ENCODE data around the gene SLBP. TPM values are rescaled to one million over a fixed set of nuclear protein-coding genes. Genes with fewer than 3 reads are reported as not detected.

Gene SLBP
- total RNA-seq, 4 donors from 2014 or later = 17.0 to 25.6 (median 21.0) TPM

DNA sequence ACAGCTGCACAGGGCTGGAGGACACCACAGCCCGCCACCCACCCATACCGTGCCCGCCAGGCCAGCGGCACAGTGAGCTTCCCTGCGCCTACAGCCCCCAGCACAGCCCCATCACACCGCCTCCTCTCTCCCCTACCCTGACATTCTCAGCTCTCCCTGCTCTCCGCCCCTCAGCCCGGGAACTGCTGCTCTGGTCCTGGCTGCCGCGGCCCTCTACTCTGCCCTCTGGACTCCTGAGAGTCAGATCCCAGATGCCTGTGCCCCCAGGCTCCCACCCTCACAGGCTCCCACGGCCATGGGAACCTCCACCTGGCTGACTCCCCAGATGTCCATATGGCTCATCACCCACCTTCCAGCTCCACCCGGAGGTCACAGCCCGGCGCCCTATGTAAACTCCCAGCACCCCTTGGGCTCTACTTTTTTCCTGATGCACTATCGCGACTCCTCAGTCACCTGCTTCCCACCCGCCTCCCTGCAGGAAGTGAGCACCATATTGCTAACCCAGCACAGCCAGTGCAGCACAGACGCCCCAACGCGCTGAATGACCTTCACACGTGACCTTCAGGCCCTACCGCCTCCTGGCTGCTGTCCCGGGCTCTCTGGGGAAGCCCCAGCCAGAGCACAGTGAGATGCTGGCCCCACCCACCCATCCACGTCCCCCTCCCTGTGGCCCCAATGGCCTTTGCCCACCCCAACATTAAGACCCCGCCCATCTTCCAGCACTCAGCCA, 51.0 kb downstream of the SLBP start:
- intact Hi-C loops (cut with DNase I; ENCODE audit: low total_unique reads) = no loop called here
- TF ChIP-seq POLR2A (IDR thresholded peaks at IDR 0.05) = no peak
- TF ChIP-seq, protein P1, sequence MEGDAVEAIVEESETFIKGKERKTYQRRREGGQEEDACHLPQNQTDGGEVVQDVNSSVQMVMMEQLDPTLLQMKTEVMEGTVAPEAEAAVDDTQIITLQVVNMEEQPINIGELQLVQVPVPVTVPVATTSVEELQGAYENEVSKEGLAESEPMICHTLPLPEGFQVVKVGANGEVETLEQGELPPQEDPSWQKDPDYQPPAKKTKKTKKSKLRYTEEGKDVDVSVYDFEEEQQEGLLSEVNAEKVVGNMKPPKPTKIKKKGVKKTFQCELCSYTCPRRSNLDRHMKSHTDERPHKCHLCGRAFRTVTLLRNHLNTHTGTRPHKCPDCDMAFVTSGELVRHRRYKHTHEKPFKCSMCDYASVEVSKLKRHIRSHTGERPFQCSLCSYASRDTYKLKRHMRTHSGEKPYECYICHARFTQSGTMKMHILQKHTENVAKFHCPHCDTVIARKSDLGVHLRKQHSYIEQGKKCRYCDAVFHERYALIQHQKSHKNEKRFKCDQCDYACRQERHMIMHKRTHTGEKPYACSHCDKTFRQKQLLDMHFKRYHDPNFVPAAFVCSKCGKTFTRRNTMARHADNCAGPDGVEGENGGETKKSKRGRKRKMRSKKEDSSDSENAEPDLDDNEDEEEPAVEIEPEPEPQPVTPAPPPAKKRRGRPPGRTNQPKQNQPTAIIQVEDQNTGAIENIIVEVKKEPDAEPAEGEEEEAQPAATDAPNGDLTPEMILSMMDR (IDR thresholded peaks at IDR 0.05 in 4 of 5, conservative IDR thresholded peaks at IDR 0.05 in 1 of 5) = no peak
- Histone ChIP-seq H3K27ac (no peak overlapping the region), H3K27me3 (no peaks in the 10 kb centered on the region), H3K9me3 (no peaks in the 10 kb centered on the region), H3K36me3 (no peaks in the 10 kb centered on the region), H3K4me1 (no peaks in the 10 kb centered on the region), H3K4me3 (no peak overlapping the region)
- DNase-seq = no peak
- in situ Hi-C loops (cut with MboI; ENCODE audit: low sequenced_read_pairs in 4 of 4) = no loop called here
- ATAC-seq = no peak

DNA sequence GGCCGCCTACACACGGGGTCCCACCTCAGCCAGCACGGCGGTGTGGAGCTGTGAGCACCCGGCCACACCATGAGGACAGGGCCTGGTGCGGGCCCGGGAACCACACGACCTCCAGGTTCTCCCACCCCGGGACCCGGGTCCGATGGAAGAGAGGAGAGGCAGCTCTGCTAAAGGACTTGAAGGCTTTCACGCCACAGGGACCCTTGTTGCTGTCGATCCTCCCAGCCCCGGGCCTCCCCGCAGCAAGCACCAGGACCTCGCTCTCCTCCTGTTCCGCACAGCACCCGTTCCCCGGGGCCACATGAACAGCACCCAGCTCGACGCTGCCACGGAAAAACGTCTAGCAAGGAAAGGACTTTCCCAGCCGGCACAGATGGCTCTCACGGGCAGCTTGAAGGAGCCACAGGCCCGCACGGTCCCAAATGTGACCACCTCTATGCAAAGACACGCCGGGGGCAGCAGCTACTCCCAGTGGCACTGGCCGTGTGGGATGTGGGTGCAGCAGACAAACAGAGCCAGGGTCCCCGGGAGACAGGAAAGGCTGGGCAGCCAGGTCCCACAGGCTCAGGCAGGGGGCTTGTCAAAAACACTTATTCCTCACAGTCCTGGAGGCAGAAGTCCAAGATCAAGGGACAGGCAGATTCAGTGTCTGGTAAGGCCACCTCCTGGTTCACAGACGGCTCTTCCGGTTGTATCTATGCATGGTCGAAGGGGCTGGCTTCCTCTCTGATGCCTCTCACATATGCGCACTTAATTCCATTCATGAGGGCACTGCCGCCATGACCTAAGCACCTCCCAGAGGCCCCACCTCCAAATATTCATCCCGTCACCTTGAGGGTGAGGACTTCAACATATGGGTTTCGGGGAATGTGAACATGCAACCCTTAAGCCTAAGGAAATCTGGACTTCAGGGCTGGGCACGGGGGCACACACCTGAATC, 52.7 kb downstream of the SLBP start:
- H3K4me3 ChIP-seq = no peak overlapping the region
- no peak overlapping the region for H3K27ac ChIP-seq
- in situ Hi-C loops (cut with MboI; ENCODE audit: low sequenced_read_pairs in 4 of 4) (no loop called here), intact Hi-C loops (cut with DNase I; ENCODE audit: low total_unique reads) (no loop called here)
- no peak for ATAC-seq
- no peak for DNase-seq
- no peaks in the 10 kb centered on the region for H3K27me3 ChIP-seq
- no peaks in the 10 kb centered on the region for H3K9me3 ChIP-seq
- no peaks in the 10 kb centered on the region for H3K4me1 ChIP-seq
- H3K36me3 ChIP-seq = no peaks in the 10 kb centered on the region
- TF ChIP-seq, protein P1 (IDR thresholded peaks at IDR 0.05 in 4 of 5, conservative IDR thresholded peaks at IDR 0.05 in 1 of 5) = no peak
- no peak for TF ChIP-seq POLR2A (IDR thresholded peaks at IDR 0.05)

DNA sequence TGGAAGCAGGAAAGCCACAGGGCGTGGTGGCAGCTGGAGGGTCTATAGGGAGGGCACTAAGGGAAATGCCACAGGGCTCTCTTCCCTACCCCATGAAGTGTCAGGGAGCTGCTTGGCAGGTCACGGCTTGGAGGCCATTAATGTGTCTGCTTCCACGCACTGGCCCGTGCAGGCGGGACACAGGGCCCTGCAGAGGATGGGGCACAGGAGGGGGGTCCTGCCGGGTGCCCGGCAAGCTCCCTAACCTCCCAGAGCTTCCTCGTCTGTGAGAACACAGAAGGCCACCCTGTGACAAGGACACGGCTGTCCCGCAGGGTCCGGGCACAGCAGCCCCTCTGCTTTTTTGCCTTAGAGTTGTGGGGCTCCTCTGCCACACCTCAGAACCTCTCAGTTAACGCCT, 53.5 kb downstream of the SLBP start:
- Histone ChIP-seq H3K27ac (no peak overlapping the region), H3K27me3 (no peaks in the 10 kb centered on the region), H3K4me3 (no peak overlapping the region), H3K36me3 (no peaks in the 10 kb centered on the region), H3K4me1 (no peaks in the 10 kb centered on the region), H3K9me3 (no peaks in the 10 kb centered on the region)
- no peak for TF ChIP-seq POLR2A (IDR thresholded peaks at IDR 0.05)
- TF ChIP-seq, protein P1 (IDR thresholded peaks at IDR 0.05 in 4 of 5, conservative IDR thresholded peaks at IDR 0.05 in 1 of 5) = no peak
- intact Hi-C loops (cut with DNase I; ENCODE audit: low total_unique reads) = no loop called here
- in situ Hi-C loops (cut with MboI; ENCODE audit: low sequenced_read_pairs in 4 of 4) = no loop called here
- ATAC-seq (no peak), DNase-seq (no peak)

DNA sequence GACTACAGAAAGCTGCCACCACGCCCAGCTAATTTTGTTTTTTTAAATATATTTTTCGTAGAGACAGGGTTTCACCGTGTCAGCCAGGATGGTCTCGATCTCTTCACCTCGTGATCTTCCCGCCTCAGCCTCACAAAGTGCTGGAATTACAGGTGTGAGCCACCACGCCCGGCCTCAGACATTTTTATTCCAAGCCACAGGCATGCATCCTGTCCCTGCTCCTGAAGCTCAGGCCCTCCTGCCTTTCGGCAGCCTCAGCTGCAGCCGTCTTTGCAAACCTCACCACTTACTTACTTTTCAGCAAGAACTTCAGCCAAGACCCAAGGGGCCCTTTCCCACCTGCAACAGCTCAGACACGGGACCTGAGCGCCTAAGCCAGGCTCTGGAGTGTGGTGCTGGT, 54.0 kb downstream of the SLBP start:
- Histone ChIP-seq H3K27me3 (no peaks in the 10 kb centered on the region), H3K4me3 (no peak overlapping the region), H3K27ac (no peak overlapping the region), H3K4me1 (no peaks in the 10 kb centered on the region), H3K9me3 (no peaks in the 10 kb centered on the region), H3K36me3 (no peaks in the 10 kb centered on the region)
- TF ChIP-seq POLR2A (IDR thresholded peaks at IDR 0.05) = no peak
- TF ChIP-seq, protein P1 (IDR thresholded peaks at IDR 0.05 in 4 of 5, conservative IDR thresholded peaks at IDR 0.05 in 1 of 5) = no peak
- in situ Hi-C loops (cut with MboI; ENCODE audit: low sequenced_read_pairs in 4 of 4) (no loop called here), intact Hi-C loops (cut with DNase I; ENCODE audit: low total_unique reads) (no loop called here)
- ATAC-seq (no peak), DNase-seq (no peak)
